ENCODE data around the gene NRIP1.
"Not testable (repeated sequence)": the region's sequence is repeated elsewhere in the genome, so short reads cannot be mapped to it uniquely, and the experiment has no call there.

The NRIP1 gene

GRCh38 chr21:14968821-14969220 is 96.0 kb downstream of the NRIP1 start:
- no peak for DNase-seq

DNA sequence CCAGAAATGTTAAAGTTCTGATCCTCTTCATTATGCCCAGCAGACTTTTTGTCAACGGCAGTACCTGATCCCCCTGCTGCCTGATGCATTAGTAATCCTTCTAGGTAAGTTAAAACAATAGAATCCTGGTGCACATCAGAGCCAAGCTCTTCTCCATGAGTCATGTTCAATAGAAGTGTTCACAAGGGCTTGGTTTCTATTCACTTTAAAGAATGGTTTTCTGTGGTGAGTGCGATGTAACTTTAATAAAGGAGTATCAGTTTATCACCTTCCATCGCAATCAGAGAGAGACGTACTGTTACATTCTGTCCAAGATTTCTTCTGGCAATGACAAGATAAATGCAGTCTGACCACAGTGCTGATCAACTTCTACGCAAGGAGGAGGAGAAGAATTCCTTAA is 96.8 kb downstream of the NRIP1 start:
- DNase-seq: no peak

GRCh38 chr21:14964621-14965020 is 100.2 kb downstream of the NRIP1 start:
- DNase-seq: no peak

DNA sequence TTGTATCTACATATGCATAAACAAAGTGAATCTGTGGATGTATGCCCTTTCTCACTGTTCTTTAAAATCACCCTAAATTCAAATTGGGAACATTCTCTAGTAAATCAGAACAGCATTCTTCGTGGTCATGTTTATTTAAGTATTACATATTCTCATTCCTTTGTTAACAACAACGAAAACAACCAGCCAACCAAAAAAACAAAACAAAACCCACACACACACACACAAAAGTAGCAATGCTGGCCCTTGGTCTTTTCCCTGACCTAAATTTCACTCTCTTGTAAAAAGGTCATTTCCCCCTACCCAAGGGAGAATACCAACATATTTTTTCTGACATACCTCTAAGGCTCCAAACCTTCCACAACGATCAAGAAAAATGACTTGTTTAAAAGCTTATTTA is 102.6 kb downstream of the NRIP1 start:
- no peak for DNase-seq

DNA sequence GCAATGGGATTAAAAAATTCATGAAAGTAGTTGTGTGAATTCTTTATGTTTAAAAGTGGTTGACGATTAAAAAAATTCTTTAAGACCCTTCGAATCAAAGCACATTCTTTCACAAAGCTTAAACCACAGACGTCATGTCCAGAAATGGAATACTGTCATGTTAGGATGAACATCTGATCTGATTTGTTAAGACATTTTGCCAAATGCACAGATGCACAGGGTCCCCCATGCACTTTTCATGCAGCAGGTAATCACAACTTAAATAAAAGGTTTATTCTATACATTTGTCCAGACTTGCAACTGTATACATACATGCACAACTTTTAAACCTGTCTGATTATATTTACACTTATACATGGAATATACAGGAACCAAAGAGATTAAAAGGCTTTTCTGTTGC is 103.3 kb downstream of the NRIP1 start:
- DNase-seq: no peak

GRCh38 chr21:14959343-14959742 is 105.5 kb downstream of the NRIP1 start:
- DNase-seq: no peak

- DNase-seq: no peak
Measured at GRCh38 chr21:14957836-14958235, 107.0 kb downstream of the NRIP1 start.

GRCh38 chr21:14956807-14957206 is 108.0 kb downstream of the NRIP1 start:
- no peak for DNase-seq

DNA sequence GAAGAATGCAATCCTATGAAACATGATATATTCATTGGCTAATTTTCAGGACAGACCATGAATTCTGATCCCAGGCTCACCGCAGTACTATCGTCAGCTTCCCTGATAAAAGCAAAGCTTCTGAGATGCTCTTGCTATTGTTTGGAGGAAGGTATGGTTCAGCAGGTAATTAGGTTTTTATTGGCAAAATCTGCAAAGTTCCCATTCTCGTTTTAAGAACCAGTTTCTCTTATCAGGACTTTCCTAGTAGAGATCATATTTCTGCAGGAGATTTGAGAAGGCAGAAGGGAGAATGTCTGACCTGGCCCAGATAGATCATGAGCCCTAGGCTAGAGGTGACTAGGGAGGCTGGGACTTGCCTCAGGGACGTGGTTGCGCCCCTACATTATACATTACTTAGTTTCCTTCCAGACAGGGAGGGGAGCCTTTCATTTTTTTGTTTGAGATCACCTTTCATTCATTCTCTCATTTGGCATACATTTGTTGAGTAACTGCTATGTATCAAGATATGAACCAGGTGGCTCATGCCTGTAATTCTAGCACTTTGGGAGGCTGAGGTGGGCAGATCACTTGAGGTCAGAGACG is 108.8 kb downstream of the NRIP1 start:
- no peak for DNase-seq

- no peak for DNase-seq
Measured at GRCh38 chr21:14952916-14953315, 111.9 kb downstream of the NRIP1 start.

DNA sequence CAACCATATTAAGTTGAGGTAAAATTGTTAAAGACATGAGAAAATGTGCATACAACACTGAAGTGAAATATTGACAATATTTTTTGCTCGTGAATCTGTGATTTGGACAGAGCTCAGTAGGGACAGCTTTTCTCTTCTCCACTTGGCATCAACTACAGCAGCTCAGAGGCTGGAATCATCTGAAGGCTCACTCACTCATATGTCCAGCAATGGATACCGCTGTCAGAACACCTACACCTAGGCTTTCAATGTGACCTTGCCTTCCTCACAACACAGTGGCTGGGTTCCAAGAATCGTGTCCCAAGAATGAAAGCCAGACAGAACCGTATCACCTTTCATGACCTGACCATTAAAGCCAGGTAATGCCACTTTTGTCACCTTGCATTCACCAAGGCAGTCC is 115.2 kb downstream of the NRIP1 start:
- no peak for DNase-seq

DNA sequence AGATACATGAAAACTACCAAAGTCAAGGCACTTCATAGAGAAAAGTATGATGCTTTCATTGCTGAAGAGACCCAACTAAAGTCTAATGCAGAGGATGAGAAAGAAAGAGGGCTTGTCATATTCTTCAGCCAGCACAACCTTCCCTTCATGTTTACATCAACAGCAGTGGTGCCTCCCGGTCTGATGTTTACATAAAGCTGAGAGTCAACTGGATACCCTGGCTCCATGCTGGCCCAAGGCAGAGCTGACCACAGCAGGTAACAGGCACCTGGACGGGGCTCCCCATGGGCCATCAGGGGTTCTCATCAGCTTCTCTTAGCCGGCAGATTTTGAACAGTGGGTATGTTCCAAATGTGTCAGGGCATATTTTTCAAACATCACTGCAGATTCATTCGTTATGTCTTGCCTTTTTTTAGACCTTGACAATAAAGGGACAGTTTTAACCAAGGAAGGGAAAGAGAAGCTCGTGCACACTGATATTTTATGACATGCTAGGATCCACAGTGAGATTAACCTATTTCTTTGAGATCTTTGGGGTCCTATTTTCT is 117.1 kb downstream of the NRIP1 start:
- DNase-seq: no peak

DNA sequence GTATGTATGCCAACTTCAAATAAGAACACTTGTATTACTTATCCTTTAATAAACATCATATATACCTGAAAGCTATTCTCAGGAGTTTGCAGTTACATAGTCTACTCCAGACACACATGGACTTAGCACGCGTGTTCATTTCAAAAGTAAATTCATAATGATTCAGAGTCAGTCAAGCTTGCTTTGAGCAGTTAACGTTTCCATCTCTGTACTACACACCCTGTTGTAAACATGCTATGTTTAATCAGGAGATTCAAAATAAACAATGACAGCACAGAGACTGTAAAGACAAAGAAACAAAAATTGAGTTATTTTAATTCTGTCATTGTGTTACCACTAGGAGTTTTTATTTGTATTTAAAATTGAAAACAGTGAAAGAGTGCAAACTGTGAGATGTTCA is 119.6 kb downstream of the NRIP1 start:
- no peak for DNase-seq

- no peak for DNase-seq
Measured at GRCh38 chr21:14943616-14944015, 121.2 kb downstream of the NRIP1 start.

- no peak for DNase-seq
Measured at GRCh38 chr21:14942801-14943490, 121.9 kb downstream of the NRIP1 start.

- not testable (repeated sequence) for DNase-seq
Measured at GRCh38 chr21:14927324-14927723, 137.5 kb downstream of the NRIP1 start.

- DNase-seq: no peak
Measured at GRCh38 chr21:14926186-14926585, 138.6 kb downstream of the NRIP1 start.

DNA sequence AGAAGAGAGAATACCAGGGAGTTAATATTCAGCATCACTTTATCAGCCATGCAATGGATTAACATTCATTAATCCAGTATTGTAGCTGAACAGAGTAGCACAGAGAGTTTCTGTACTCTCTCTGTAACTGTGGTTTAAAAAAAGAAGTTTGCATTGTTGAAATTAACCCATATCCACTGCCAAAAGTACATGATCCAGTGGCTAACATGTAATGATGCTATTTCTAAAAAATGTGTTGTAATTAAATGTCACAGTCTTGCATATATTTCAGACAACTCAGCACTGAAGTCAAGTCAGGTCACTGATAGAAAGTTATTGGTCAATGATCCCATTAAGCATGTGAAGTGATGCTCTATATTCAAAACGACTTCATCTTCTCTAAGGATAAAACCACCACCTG is 141.3 kb downstream of the NRIP1 start:
- no peak for DNase-seq

DNA sequence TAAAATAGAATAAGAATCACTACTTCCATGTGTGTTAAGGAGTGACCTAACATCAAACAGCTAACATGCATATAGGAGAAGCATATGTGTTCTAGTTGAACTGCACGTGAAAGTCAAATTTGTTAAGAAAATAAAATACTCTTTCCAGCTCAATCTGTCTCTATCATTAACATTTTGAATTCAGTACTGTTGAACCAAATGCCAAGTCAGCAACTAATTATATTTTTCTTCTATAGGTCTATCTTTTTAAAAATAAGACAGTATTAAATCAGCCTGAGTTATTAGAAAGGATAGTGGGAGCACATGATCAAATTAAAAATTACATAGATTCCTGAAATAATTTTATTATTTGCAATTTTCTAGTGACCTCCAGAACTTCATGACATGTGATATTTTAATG is 141.8 kb downstream of the NRIP1 start:
- no peak for DNase-seq

DNA sequence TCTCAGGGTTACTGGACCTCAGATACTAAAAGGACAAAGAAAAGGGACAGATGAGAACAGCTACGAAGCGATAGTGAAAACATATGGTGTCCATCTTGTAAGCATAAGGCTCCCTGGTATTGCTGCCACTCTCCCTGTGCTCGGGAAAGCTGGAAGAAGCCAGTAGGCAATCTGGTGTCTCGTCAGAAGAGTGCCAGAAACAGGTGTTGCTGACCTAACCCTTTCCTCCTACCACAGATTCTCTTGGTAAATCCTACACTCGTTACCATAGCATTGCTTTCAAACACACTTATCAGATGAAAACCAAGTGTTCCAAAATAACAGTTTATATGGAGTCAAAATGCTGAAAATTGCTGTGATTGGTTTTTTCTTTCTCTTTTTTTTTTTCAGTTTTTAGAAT is 146.3 kb downstream of the NRIP1 start:
- DNase-seq: no peak

DNA sequence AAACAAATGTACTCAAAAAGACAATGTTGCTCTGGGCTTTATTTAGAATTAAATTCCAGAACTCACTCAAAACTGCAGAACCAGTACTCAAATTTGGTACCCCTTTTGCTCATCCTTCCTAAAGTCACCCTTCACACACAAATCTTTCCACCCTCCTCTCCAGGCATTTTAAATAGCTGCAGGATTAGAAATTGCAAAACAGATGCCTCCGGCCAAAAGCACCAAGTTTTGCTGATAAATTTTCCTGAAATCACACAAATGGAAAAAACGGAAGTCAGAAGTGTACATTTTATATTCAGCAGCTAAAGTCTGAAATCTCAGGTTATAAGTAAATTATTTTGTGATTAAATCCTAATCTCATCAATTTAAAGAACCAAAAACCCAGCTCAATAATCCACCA is 147.0 kb downstream of the NRIP1 start:
- DNase-seq: no peak

DNA sequence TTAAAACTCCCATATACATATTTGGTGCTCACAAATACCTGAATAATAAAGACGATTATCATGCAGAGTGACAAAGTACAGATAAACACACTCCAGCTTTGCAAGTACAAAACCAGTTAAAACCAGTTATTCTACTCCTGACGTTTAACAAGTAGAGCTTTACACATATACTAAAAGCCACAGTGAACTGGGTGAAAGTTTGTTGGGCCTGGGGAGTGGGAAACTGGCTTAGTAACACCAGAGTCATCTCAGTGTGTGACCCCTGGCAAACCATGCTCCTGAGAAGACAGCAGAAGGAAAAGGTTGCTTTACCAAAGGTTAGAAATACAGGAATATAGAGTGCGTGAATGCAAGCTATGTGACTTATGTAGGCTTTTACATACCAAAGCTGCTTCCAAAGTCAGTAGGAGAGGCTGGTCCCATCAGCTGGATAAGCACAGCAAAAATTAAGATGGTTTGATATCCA is 148.1 kb downstream of the NRIP1 start:
- DNase-seq: no peak

DNA sequence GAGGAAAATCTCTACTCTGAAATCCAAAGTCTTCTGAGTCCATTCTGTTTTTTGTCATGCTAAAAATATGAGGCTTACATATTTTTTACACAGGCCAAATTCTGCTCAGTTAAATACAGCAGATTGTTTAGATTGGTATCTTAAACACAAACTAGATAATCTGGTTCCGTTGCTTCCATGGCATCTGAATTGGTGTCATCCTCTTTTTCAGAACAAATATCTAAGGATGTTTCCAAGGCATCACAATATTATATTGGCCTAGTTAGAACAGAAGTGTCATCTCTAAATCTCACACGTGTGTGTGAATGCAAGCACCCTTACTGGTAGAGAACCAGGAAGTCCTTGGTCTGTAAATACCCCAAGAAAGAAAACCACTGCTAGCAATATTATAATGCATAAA is 151.2 kb downstream of the NRIP1 start:
- DNase-seq: no peak

DNA sequence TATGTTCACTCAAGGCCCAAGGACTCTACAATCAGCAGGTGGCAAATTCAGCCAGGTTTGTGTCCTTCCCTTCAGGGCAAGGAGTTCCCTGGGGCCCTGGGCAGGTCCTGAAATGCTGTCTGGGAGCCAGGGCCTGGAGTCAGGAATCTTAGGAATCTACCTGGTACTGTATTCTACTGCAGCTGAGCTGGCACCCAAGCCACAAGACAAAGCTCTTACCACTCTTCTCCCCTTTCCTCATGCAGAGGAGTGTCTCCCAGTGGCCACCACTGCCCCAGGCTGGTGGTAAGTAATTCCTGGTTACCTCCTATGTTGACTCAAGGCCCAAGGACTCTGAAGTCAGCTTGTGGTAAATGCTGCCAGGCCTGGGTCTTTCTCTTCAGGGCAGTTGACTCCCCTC is 153.4 kb downstream of the NRIP1 start:
- no peak for DNase-seq

All from activated CD8-positive, alpha-beta memory T cell treated with anti-CD3 and anti-CD28 coated beads for 24 hours (primary cell).